ENCODE results near the gene TMEM212. TPM values are rescaled to one million over a fixed set of nuclear protein-coding genes. Genes with fewer than 3 reads are reported as not detected.

TMEM212 gene
- total and polyA plus RNA-seq, 2 of the 13 experiments (the other 11 are each of a cell fraction or from before 2014, with no cell fraction given), result not detected

DNA sequence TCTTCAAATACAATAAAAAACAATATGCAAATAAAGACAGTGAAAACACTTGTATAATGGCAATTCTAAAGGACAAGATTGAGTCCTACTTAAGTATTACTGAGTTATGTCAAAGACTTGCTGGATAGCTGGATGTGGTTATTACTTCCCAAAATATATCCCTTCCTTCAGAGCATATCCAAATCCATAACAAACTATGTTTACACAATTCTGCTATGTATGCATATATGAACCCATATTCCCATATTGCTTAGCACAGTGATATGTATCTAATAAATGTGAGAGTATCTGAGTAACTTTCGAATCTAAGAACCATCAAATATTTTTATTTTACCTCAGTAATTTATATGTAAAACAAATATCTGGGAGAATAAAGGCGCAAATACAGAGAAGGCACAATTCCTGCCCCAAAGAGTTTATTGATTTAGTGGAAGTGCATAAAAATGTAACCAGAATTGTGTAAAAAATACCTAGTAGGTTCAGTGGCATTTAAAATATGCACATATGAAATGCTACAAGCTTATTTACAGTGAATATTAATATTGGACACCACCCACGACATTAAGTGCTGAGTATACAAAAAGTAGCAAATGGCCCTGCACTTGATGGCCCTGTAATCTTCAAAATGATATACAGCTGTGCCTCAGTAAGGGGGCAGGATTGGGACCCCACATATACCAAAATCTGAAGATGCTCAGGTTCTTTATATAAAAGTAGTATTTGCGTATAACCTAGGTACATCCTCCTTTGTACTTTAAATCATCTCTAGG lies 37.1 kb downstream of the TMEM212 start:
- TF ChIP-seq MAFF (IDR thresholded peaks at IDR 0.05; ENCODE audit: low read depth, low read length) (peak; percentile 71), ZNF713 (CRISPR knock-in tag; IDR thresholded peaks at IDR 0.05) (no peak), MAFK (conservative IDR thresholded peaks at IDR 0.05 in 1 of 2, IDR thresholded peaks at IDR 0.05 in 1 of 2; ENCODE audit: low read length in 2 of 2) (peak; percentile 60 to 85; a peak in 3 of 4 replicates)
- Histone ChIP-seq H3K9ac (ENCODE audit: insufficient read depth, low read depth, low read length) (no peak overlapping the region), H3K9me3 (ENCODE audit: low read length) (no peaks in the 10 kb centered on the region), H3K79me2 (ENCODE audit: insufficient read depth, low read length) (no peaks in the 10 kb centered on the region), H3K4me3 (replicated peaks in 1 of 3; ENCODE audit: insufficient read depth in 1 of 3, low read depth in 2 of 3, low read length in 3 of 3) (no peak overlapping the region), H3K4me1 (ENCODE audit: insufficient read depth, low read length) (peaks cover 93% of the 10 kb centered on the region), H4K20me1 (ENCODE audit: insufficient read depth, low read length) (no peaks in the 10 kb centered on the region), H3K27me3 (ENCODE audit: control insufficient read depth in 1 of 2, insufficient read depth in 2 of 2, low read length in 2 of 2) (no peaks in the 10 kb centered on the region), H3K36me3 (replicated peaks in 1 of 2; ENCODE audit: control insufficient read depth in 1 of 2, insufficient read depth in 2 of 2, low read length in 2 of 2) (no peaks in the 10 kb centered on the region), H3K4me2 (ENCODE audit: low read depth, low read length) (no peak overlapping the region), H3K27ac (ENCODE audit: extremely low read length, insufficient read depth, low read length) (peak overlapping the region; percentile 32), H2AFZ (ENCODE audit: low read length) (no peak overlapping the region)
- intact Hi-C loops (cut with micrococcal nuclease; ENCODE audit: unreplicated experiment), result loop anchor here (5.0 kb wide), 1 partner anchor 167 kb away; no protein-coding TSS in a partner anchor
- ATAC-seq (no peak), DNase-seq (ENCODE audit: low spot score) (no peak), FAIRE-seq (no peak)
- in situ Hi-C loops (cut with HindIII; ENCODE audit: extremely low pct_ligation_motif_present, low pct_unique_long_range_greater_than_20kb), result no loop called here
- POLR2A ChIA-PET, result no interaction called here
- no TSS peak for BruUV-seq (replicated peaks)
- CTCF ChIA-PET (ENCODE audit: low intra/inter-chr PET ratio, low total read pairs), result no interaction called here
- over 99% methylated on average over 4 of the region's 4 CpGs for WGBS (ENCODE audit: low lambda C conversion rate)

DNA sequence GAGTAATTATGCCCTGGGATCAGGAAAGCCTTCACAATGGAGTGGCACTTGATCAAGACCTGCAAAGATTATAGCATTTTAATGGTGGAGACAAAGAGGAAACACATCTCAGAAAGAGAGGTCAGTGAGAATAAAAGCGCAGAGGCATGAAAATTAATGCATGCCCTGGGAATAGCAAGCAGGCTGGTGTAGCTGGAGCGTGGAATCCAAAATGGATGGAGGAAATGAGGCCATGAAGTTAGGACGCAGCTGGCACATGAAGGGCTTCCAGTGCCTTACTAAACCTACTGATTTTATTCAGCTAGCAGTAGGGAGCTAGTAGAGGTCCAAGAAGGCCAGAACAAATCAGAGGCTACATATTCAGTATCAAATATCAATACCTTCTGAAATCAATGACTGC lies 38.1 kb downstream of the TMEM212 start:
- WGBS (ENCODE audit: low lambda C conversion rate), result 93% methylated on average over 3 of the region's 3 CpGs
- ATAC-seq (no peak), FAIRE-seq (no peak), DNase-seq (ENCODE audit: low spot score) (no peak)
- ChIA-PET CTCF (ENCODE audit: low intra/inter-chr PET ratio, low total read pairs) (no interaction called here), POLR2A (no interaction called here)
- Histone ChIP-seq H3K4me2 (ENCODE audit: low read depth, low read length) (no peak overlapping the region), H2AFZ (ENCODE audit: low read length) (no peak overlapping the region), H3K36me3 (replicated peaks in 1 of 2; ENCODE audit: control insufficient read depth in 1 of 2, insufficient read depth in 2 of 2, low read length in 2 of 2) (no peaks in the 10 kb centered on the region), H3K4me1 (ENCODE audit: insufficient read depth, low read length) (peaks cover 84% of the 10 kb centered on the region), H3K9ac (ENCODE audit: insufficient read depth, low read depth, low read length) (no peak overlapping the region), H3K27ac (ENCODE audit: extremely low read length, insufficient read depth, low read length) (no peak overlapping the region), H3K79me2 (ENCODE audit: insufficient read depth, low read length) (no peaks in the 10 kb centered on the region), H4K20me1 (ENCODE audit: insufficient read depth, low read length) (no peaks in the 10 kb centered on the region), H3K27me3 (ENCODE audit: control insufficient read depth in 1 of 2, insufficient read depth in 2 of 2, low read length in 2 of 2) (no peaks in the 10 kb centered on the region), H3K9me3 (ENCODE audit: low read length) (no peaks in the 10 kb centered on the region), H3K4me3 (replicated peaks in 1 of 3; ENCODE audit: insufficient read depth in 1 of 3, low read depth in 2 of 3, low read length in 3 of 3) (no peak overlapping the region)
- in situ Hi-C loops (cut with HindIII; ENCODE audit: extremely low pct_ligation_motif_present, low pct_unique_long_range_greater_than_20kb), result no loop called here
- BruUV-seq (replicated peaks), result no TSS peak
- intact Hi-C loops (cut with micrococcal nuclease; ENCODE audit: unreplicated experiment), result loop anchor here (5.0 kb wide), 1 partner anchor 166 kb away; no protein-coding TSS in a partner anchor
- no peak for TF ChIP-seq ZMAT5 (CRISPR knock-in tag; IDR thresholded peaks at IDR 0.05; ENCODE audit: borderline replicate concordance, low read depth)
- no peak for TF ChIP-seq CBX2 (IDR thresholded peaks at IDR 0.05; ENCODE audit: low read depth, low read length)
- no peak for TF ChIP-seq CBX2 (CRISPR knock-in tag; IDR thresholded peaks at IDR 0.05; ENCODE audit: low read depth)
- no peak for TF ChIP-seq SP1 (IDR thresholded peaks at IDR 0.05)
- TF ChIP-seq SP1 (CRISPR knock-in tag; IDR thresholded peaks at IDR 0.05), result no peak
- no peak for TF ChIP-seq ZNF562 (CRISPR knock-in tag; IDR thresholded peaks at IDR 0.05; ENCODE audit: borderline replicate concordance)
- TF ChIP-seq, protein P1, sequence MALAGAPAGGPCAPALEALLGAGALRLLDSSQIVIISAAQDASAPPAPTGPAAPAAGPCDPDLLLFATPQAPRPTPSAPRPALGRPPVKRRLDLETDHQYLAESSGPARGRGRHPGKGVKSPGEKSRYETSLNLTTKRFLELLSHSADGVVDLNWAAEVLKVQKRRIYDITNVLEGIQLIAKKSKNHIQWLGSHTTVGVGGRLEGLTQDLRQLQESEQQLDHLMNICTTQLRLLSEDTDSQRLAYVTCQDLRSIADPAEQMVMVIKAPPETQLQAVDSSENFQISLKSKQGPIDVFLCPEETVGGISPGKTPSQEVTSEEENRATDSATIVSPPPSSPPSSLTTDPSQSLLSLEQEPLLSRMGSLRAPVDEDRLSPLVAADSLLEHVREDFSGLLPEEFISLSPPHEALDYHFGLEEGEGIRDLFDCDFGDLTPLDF (CRISPR knock-in tag; IDR thresholded peaks at IDR 0.05), result no peak
- TF ChIP-seq MED1 (CRISPR knock-in tag; IDR thresholded peaks at IDR 0.05), result no peak
- no peak for TF ChIP-seq SPEN (CRISPR knock-in tag; IDR thresholded peaks at IDR 0.05; ENCODE audit: low read depth)
- no peak for TF ChIP-seq ZNF205 (CRISPR knock-in tag; IDR thresholded peaks at IDR 0.05)

Data from HepG2 (cell line).